Activated CD4-positive, alpha-beta T cell treated with anti-CD3 and anti-CD28 coated beads, Interleukin-2, amount 50 U/mL, for 16 hours (primary cell): ENCODE measurements around the gene RRAS.
"Not testable (repeated sequence)": the region's sequence is repeated elsewhere in the genome, so short reads cannot be mapped to it uniquely, and the experiment has no call there.

Experiments
- DNase-seq: peaks from one replicate; pipeline ENCODE4 v3.0.0-alpha.2; 2020

Gene RRAS

DNA sequence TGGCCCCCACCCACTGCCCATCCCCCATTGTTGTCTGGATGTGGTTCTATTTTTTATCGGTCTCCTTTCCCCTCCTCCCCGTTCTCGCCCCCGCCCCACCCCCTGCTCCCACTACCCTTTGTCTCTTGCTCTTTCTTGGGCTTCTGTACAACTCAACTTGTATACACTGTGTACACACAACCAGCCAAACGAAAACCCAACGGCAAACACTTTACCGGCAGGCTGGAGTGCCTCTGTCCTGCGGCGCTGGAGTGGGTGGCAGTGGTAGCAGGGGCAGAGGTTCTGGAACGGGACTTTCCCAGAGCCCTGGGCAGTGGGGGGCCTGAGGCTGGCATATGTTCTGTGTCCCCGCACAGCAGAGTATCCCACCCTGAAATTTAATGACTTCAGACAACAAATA lies 13.7 kb downstream of the RRAS start:
- no peak for DNase-seq

DNA sequence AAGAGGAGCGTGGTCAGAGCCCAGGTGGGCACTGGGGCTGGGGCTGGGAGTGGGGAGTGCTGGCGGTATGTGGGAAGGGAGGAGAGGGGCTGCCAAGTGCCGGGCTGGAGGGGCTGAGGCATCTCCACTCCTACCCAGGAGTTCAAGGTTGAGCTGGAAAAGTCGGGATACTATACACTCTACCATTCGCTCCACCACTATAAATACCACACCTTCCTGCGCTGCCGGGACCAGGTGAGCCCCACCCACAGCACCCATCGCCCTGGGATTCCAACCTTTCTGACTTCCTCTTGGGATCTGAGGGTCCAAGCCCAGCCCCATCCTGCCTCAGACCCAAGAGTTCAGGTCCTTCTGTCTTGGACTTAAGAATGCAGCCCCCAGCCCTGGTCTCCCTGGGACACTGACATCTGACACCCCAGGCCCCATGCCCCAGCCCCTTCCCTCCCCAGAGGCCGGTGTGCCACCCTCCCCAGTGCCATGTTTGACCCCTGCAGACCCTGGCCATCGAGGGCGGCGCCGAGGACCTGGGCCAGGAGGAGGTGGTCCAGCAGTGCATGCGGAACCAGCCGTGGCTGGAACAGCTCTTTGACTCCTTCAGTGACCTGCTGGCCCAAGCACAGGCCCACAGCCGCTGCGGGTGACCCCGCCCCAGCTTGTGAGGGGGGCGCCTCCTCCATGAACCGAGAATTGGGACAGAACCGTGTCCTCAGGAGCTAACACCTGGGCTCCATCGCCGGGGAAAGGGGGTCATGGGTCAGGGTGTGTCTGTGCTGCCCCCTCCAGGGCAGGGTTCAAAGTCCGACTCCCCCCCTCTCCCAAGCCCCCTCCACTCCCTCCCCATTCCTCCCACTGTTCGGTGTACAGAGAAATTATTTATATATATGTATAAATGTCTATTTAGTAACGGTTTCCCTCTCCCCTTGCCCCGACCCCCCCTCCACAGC lies 14.7 kb downstream of the RRAS start:
- DNase-seq, result no peak

DNA sequence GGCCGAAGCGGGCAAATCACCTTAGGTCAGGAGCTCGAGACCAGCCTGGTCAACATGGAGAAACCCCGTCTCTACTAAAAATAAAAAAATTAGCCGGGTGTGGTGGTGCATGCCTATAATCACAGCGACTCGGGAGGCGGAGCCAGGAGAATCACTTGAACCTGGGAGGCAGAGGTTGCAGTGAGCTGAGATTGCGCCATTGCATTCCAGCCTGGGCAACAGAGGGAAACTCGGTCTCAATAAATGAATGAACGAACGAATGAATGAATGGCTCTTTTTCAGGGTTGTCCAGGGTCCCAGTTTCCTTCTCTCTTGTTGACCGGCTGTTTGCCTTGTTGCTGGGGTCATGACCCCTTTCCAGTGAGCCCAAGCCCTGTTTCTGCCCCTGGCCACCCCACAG lies 22.1 kb downstream of the RRAS start:
- DNase-seq, result not testable (repeated sequence)

DNA sequence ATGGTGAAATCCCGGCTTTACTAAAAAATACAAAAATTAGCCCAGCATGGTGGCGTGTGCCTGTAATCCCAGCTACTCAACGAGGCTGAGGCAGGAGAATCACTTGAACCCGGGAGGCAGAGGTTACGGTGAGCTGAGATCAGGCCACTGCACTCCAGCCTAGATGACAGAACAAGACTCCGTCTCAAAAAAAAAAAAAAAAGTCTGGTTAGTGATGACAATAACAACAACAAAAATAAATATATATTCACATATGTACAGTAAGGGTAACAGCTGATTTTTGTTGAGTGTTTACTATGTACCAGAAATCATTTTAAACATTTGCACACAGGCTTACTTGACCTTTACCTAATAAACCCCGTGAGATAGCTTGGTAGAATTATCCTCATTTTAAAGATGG lies 23.0 kb downstream of the RRAS start:
- no peak for DNase-seq

DNA sequence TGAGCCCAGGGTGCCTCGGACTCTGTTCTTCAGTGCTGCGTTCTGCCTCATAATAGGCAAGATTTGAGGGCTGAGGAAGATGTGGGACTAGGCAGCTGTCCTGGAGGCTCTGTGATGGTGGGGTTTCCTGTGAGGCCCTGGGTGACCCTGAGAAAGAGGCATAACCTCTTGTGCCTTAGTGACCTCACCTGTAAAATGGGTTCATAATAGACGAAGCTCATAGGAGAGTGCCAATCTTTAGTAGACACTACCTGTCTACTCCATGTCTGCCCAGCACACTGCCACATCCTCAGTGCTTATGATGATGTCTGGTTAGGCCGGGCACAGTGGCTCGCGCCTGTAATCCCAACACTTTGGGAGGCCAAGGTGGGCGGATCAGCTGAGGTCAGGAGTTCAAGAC lies 23.4 kb downstream of the RRAS start:
- DNase-seq, result no peak

DNA sequence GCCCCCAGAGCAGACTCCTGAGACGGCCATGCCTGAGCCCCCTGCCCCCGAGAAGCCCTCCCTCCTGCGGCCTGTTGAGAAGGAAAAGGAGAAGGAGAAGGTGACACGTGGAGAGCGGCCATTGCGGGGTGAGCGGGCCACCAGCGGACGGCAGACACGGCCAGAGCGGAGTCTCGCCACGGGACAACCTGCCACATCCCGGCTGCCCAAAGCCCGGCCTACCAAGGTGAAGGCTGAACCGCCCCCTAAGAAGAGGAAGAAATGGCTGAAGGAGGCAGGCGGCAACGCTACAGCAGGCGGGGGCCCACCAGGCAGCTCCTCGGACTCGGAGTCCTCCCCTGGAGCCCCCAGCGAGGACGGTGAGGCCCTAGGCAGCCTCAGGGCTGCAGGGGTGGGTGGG lies 24.1 kb downstream of the RRAS start:
- no peak for DNase-seq

DNA sequence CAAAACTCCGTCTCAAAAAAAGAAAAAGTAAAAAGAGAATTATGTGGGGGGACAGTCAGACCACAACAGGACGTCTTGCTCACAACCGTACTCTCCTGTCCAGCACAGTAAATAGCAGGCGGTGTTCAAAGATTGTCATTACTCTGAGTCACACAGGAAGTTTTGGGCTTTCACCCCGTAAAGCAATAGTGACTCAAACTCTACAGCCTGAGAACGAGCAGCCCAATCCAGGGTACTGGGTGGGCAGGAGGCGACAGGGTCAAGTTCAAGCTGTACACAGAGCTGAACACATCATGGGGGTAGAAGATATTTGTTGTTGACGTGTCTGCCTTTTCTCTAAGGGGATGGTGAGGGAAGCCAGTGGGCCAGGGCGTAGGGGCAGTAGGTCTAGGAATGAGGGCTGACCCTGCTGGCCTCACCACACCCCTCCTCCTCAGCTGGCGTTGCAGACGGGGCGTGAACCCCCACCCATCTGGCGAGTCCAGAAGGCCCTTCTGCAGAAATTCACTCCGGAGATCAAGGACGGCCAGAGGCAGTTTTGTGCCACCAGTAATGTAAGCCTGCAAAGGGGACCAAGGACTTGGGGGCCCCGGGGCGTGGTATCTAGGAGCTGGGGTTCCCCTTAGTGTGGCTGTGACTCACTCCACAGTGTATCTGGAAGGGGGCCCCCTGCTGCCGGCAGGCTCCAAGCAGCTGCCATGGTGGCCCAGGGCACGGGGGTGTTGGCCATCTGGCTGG lies 25.7 kb downstream of the RRAS start:
- peak; percentile 63 for DNase-seq

DNA sequence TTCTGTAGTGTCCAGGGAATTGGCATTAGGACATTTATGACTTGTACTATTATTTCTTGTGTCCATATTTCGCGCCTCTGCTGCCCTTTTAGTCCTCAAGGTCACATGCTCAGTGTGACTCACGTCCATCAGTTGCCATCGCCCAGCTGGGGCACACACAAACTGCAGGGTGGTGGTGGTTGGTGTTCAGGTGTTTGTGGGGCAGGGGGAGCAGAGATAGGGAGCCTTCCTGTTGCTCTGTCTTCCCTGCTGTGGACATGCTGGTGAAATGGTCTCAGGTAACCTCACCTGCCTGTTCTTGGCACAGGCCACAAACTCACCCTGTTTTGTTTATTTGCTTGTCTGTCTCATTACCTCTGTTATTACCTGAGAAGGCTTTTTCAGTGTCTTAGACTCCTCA lies 26.6 kb downstream of the RRAS start:
- DNase-seq, result no peak

DNA sequence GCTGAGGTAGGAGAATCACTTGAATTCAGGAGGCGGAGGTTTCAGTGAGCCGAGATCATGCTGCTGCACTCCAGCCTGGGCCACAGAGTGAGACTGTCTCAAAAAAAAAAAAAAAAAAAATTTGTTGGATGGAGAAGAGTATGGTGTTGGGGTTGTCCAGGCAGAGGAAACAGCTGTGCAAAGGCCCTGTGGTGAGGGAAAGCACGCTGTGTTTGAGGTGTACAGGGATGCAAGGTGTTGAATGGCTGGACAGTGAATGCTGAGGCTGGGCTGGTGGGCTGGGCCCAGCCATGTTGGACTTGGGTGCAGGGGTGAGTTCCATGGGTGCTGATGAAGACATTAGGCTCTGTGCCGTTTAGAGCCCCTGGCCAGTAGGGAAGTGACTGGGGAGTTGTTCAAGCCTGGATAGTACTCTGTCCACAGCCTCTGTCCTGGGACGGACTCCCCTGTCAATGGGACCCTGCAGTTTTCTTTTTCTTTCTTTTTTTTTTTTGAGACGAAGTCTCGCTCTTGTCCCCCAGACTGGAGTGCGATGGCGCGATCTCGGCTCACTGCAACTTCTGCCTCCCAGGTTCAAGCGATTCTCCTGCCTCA lies 30.3 kb downstream of the RRAS start:
- DNase-seq, result no peak

DNA sequence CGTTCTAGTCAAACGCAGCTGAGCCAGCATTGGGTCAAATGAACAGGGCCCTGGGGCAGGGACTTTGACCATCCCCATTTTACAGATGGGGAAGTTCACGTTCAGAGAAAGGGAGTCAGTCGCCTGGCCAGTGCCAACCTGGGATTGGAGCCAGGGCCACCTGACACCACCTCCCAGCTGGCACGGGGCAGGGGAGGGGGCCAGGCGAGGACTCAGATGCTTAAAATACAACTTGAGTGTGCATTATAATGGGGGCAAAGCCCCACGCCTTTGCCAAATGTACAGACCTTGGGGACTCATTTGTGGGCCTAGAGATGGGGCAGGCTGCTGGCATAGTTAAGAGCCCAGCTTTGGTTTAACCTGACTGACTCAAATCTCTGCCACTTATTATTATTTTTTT lies 34.3 kb downstream of the RRAS start:
- DNase-seq, result no peak

DNA sequence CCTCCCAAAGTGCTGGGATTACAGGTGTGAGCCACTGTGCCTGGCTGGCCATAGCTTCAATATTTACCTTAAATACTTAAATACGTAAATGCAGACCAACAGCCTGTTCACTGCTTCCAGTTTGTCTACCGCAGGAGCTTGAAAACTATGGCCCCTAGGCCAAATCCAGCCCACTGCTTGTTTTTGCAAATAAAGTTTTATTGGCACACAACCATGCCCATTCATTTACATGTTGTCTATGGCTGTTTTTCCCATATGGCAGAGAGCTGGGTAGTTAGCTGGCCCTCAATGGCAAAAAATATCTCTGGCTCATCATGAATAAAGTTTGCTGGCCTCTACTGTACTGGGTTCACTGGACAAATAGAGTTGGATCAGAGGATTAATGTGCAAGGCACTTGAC lies 37.1 kb downstream of the RRAS start:
- no peak for DNase-seq

DNA sequence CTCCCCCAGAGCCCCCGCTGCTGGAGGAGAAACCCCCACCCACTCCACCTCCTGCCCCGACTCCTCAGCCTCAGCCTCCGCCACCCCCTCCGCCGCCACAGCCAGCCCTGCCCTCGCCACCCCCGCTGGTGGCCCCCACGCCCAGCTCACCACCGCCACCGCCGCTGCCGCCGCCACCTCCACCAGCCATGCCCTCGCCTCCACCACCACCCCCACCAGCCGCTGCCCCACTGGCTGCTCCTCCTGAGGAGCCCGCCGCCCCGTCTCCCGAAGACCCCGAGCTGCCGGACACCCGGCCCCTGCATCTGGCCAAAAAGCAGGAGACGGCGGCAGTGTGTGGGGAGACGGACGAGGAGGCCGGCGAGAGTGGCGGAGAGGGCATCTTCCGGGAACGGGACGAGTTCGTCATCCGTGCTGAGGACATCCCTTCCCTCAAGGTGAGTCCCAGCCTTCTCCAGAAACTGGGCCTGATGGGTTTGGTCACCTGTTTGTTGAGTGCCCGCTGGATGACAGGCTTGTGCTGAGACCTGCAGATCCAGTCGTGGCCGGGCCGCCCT lies 38.4 kb downstream of the RRAS start:
- DNase-seq, result no peak

DNA sequence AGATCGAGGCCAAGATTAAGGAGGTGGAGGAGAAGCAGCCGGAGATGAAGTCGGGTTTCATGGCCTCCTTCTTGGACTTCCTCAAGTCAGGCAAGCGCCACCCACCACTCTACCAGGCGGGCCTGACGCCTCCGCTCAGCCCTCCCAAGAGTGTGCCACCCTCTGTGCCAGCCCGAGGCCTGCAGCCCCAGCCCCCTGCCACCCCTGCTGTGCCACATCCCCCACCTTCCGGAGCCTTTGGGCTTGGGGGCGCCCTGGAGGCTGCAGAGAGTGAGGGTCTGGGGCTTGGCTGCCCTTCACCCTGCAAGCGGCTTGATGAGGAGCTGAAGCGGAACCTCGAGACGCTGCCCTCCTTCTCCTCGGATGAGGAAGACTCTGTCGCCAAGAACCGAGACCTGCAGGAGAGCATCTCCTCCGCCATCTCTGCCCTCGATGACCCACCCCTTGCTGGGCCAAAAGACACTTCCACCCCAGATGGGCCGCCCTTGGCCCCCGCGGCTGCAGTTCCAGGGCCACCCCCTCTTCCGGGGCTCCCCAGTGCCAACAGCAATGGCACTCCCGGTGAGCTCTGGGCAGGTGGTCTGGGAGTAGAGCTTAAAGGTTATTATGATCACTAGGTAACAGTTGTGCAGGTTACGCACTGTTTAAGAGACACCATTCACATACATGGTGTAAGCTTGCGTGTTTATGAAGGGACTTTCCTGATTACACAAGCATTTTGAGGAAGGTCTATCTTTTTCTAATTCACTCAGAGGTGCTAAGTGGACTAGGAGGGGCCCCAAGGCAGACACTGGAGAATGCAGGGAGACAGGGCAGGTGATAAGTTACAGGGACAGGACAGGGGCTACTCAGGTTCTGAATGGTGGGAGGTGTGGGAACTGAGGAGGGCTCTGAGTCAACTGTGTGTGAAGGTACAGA lies 40.3 kb downstream of the RRAS start:
- DNase-seq, result no peak

DNA sequence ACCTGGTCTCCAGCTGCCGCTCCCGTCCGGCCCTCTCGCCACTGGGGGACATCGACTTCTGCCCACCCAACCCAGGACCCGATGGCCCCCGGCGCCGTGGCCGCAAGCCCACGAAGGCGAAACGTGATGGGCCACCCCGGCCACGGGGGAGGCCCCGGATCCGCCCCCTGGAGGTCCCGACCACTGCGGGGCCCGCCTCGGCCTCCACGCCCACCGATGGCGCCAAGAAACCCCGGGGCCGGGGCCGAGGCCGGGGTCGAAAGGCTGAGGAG lies 42.3 kb downstream of the RRAS start:
- no peak for DNase-seq

DNA sequence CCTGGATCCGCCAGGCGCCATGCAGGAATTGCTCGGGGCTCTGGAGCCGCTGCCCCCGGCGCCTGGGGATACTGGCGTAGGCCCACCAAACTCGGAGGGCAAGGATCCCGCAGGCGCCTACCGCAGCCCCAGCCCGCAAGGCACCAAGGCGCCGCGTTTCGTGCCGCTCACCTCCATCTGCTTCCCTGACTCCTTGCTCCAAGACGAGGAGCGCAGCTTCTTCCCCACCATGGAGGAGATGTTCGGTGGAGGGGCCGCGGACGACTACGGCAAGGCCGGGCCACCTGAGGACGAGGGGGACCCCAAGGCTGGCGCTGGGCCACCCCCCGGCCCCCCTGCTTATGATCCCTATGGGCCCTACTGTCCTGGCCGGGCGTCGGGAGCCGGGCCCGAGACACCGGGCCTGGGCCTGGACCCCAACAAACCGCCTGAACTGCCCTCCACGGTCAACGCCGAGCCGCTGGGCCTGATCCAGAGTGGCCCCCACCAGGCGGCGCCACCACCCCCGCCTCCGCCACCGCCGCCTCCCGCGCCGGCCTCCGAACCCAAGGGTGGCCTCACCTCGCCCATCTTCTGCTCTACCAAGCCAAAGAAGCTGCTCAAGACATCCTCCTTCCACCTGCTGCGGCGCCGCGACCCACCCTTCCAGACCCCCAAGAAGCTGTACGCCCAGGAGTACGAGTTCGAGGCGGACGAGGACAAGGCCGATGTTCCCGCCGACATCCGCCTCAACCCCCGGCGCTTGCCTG lies 42.8 kb downstream of the RRAS start:
- no peak for DNase-seq

DNA sequence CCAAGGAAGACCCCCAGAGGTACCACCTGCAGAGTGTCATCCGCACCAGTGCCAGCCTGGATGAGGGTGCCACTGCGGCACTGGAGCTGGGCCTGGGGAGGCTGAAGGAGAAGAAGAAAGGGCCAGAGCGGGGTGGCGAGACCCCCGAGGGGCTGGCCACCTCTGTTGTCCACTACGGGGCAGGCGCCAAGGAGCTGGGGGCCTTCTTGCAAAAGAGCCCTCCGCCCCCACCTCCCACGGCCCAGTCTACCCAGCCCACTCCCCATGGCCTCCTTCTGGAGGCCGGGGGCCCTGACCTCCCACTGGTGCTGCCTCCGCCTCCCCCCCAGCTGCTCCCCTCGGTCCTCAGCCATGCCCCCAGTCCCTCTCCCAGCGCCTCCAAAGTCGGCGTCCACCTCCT lies 43.5 kb downstream of the RRAS start:
- DNase-seq, result no peak

DNA sequence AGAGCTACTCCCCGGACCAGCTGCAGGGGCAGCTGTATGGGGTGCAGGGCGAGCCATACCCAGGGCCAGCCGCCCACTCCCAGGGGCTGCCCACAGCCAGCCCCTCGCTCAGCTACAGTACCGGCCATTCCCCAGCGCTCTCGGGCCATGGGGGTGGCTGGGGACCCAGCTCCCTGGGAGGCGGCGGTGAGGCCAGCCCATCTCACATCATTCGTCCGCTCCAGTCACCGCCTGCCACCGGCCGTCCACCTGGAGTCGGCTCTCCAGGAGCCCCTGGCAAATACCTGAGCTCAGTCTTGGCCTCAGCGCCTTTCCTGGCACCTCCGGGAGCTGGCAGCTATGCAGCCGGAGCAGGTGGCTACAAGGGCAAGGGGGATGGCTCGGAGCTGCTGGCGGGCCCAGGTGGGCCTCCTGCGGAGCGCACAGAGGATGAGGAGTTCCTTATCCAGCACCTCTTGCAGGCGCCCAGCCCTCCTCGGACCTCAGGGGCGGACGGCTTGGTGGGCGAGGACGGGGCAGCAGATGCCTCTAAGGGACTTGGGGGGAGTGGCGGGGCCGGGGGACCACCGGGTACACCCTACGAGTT lies 44.0 kb downstream of the RRAS start:
- DNase-seq, result no peak

DNA sequence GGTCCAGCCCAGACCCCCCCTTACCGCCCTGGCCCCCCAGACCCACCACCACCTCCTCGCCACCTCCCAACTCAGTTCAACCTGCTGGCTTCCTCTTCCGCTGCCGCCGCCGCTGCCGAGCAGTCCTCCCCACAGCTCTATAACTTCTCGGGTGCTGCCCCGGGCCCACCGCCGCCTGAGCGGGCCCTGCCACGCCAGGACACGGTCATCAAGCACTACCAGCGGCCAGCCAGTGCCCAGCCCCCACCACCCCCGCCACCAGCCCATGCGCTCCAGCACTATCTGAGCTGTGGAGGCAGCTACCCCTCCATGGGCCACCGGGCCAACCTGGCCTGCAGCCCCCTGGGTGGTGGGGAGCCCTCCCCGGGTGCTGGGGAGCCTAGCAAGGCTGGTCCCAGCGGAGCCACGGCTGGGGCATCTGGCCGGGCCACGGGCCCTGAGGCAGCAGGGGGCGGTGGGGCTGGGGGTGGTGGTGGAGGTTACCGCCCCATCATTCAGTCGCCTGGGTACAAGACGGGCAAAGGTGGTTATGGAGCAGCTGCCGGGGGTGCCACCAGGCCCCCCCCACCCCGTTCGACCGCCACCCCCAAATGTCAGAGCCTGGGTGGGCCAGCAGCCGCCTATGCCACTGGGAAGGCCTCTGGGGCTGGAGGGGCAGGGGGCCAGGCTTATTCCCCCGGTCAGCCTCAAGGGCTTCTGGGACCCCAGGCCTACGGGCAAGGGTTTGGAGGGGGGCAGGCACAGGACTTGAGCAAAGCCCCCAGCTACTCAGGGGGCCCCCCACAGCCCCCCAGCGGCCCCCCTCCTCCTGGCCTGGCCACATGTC lies 44.7 kb downstream of the RRAS start:
- no peak for DNase-seq

DNA sequence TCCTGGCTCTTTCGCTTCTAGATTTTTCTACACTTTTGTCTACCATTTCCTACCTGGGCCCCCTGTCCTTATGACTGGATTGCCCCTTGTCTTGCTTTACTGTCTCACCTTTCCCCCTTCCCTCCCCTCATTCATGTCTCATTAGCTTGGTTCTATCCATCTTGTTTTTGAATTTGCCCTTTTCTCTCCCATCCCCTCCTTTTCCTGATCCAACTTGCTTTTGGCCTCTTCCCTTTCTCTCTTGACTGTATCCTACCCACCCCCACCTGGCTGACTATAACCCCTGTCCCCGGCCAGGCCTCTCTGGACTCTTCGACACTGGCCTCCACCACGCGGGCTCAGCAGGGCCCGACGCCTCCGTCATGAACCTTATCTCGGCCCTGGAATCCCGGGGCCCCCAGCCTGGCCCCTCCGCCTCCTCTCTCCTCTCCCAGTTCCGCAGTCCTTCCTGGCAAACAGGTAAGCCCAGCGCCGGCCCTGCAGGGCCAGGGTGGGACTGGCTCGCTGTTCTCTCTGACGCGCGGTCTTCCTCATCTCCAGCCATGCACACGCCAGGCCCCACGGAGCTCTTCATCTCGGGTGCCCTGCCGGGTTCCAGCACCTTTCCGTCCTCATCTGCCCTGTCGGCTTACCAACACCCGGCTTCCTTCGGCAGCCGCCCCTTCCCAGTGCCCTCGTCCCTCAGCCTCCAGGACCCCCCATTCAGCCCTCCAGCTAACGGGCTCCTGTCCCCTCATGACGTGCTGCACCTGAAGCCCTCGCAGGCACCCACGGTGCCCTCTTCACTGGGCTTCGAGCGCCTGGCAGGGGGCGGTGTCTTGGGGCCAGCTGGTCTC lies 45.6 kb downstream of the RRAS start:
- no peak for DNase-seq
